CD4-positive, alpha-beta T cell (primary cell): ENCODE results near the gene CLEC2B. TPM values are rescaled to one million over a fixed set of nuclear protein-coding genes. Genes with fewer than 3 reads are reported as not detected.

Experiments
- ATAC-seq: fragments of 200-7000 bp; cut with Tn5 transposase; one replicate; pipeline ENCODE4 v1.10.0; 2022; ENCODE audit warnings: mild to moderate bottlenecking; ENCODE audit not compliant: poor library complexity
- CTCF ChIA-PET: fragments of 350-600 bp; sonication (Branson Sonifier 250); formaldehyde crosslinking; loops from one replicate; lab custom pipeline; 2021; ENCODE audit warnings: antibody characterized with exemption, inconsistent platforms; lab: Charles Lee
- POLR2A ChIA-PET: fragments of 350-600 bp; sonication (Branson Sonifier 250); formaldehyde crosslinking; loops from one replicate; lab custom pipeline; 2021; ENCODE audit warnings: antibody characterized with exemption, inconsistent platforms; lab: Charles Lee
- DNase-seq, 14 experiments: peaks; one replicate each; pipeline ENCODE4 v3.0.0-alpha.2; 2013 to 2020; ENCODE audit warnings: mixed read lengths in 2 of 14
- H3K27ac ChIP-seq, 2 donors: one replicate each; pipeline versions ENCODE4 v1.5.1 to v1.7.0; 2013; ENCODE audit warnings: low read length in 2 of 2, low read depth in 1 of 2, mild to moderate bottlenecking in 1 of 2
- H3K27me3 ChIP-seq, 2 experiments: 1 replicate in 1 of 2; 2 replicates in 1 of 2; pipeline versions ENCODE4 v1.6.1 to v1.7.0; 2013; ENCODE audit warnings: low read length in 2 of 2, control low read depth in 1 of 2, mild to moderate bottlenecking in 1 of 2, moderate library complexity in 1 of 2; ENCODE audit not compliant: insufficient read depth in 2 of 2, control insufficient read depth in 1 of 2
- H3K36me3 ChIP-seq: one replicate; pipeline ENCODE4 v1.6.1; 2013; ENCODE audit warnings: low read length, control low read depth; ENCODE audit not compliant: insufficient read depth
- H3K4me1 ChIP-seq: one replicate; pipeline ENCODE4 v1.6.1; 2013; ENCODE audit warnings: low read length, control low read depth; ENCODE audit not compliant: insufficient read depth
- H3K4me3 ChIP-seq: one replicate; pipeline ENCODE4 v1.5.1; 2013; ENCODE audit warnings: mild to moderate bottlenecking, low read length, moderate library complexity
- H3K9me3 ChIP-seq, 2 experiments: 1 replicate in 1 of 2; 2 replicates in 1 of 2; pipeline versions ENCODE4 v1.6.1 to v1.7.0; 2013; ENCODE audit warnings: low read length in 2 of 2, mild to moderate bottlenecking in 2 of 2, control low read depth in 1 of 2, moderate library complexity in 1 of 2; ENCODE audit not compliant: control insufficient read depth in 1 of 2, insufficient read depth in 1 of 2
- H3K27ac Mint-ChIP-seq: one replicate; pipeline ENCODE4 v1.8.0; 2020; ENCODE audit warnings: mixed read lengths
- H3K27me3 Mint-ChIP-seq: one replicate; pipeline ENCODE4 v1.8.0; 2021; ENCODE audit warnings: mixed read lengths
- H3K36me3 Mint-ChIP-seq: one replicate; pipeline ENCODE4 v1.8.0; 2021; ENCODE audit warnings: low read depth, mixed read lengths
- H3K4me1 Mint-ChIP-seq: one replicate; pipeline ENCODE4 v1.8.0; 2021; ENCODE audit warnings: low read depth, mixed read lengths
- H3K4me3 Mint-ChIP-seq: one replicate; pipeline ENCODE4 v1.8.0; 2020; ENCODE audit warnings: mild to moderate bottlenecking, mixed read lengths
- H3K9me3 Mint-ChIP-seq: one replicate; pipeline ENCODE4 v1.8.0; 2020; ENCODE audit warnings: mixed read lengths
- intact Hi-C, 2 experiments: fragments of 100-400 bp; cut with DNase I in 1 of 2; cut with micrococcal nuclease in 1 of 2; formaldehyde crosslinking; loops; one replicate each; pipeline versions ENCODE4 v1.15.1 to v1.9.0; 2023 to 2025; cut with DNase I, micrococcal nuclease
- polyA plus RNA-seq, 2 donors: library from polyadenylated mRNA; unstranded; fragments of 120-200 nt; gene quantifications; one replicate each; pipeline ENCODE4 v1.2.1, GENCODE V29; 2013
- total RNA-seq, 174 experiments: library from RNA in 2 of 174; stranded (reverse) in 2 of 174; gene quantifications; one replicate each; pipeline ENCODE4 v1.2.3 and lab custom pipeline; 2021 to 2026
- TF ChIP-seq, protein P1 (sequence below): fragments of 200-600 bp; IDR thresholded peaks from one replicate; pipeline ENCODE4 v1.8.0; 2022; ENCODE audit warnings: antibody characterized with exemption, mild to moderate bottlenecking

The CLEC2B gene
- total RNA-seq (100 to 1,000 TPM; 152 to 155 TPM), total RNA-seq (lab: John Stamatoyannopoulos, UW) (3.3 to 271 (median 100) reads per million in 172 experiments)
- polyA plus RNA-seq (2013, experiment 1 of 2): 103 TPM
- polyA plus RNA-seq (2013, experiment 2 of 2): 110 TPM

DNA sequence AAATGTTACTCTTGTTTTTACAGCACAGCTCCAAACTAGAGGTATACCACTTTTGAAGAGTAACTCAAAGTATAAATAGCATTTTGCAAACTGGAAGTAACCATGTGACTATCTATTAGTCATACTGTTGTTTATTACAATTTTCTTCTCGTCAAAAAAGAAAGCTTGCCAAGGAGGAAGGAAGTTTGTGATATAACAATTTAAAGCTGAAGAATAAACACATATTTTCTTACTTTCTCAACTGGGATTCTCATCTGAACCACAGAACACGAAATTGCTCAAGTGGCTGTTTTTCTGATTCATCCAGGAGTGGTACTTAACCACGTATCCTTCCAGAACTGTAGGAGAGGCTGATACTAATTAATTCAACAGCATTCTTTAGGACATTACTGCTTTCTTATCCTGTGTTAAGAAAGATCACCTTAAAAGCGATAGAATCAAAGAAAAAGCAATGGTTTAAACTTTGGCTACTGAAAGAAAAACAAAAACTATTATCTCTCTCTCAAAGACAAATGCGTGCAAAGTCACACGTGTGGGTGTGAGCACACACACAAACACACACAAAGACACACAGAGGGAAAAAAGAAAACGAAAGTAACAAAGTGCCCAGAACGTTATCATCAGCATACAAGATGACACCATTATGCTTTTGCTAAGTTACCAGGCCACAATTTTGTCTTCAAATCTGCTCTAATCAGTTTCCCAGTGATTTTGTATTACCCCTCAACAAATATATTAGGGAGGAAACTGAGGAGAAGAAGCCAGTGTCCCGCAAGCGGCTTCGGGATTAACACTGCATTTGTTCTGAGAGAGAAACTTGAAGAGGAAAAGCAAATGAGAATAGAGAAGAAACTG, at the start of gene CLEC2B:
CLEC2B (minus strand) TSS at position 48 of the 855 bp plus-strand sequence.
- ChIA-PET CTCF (interaction anchor here (0.9 to 1.7 kb wide), 4 partner anchors 56 to 126 kb away, joined by 3 to 9 read pairs (median 4); no protein-coding TSS in a partner anchor), POLR2A (interaction anchor here (0.6 to 9.6 kb wide), 40 partner anchors 8 to 1677 kb away, joined by 3 to 145 read pairs (median 4); partner anchors contain the start of genes CD69, GABARAPL1, MAGOHB and SMIM10L1)
- Histone ChIP-seq H3K27ac (peak within 1 kb of the TSS; percentile 90 to 91), H3K4me3 (peak within 1 kb of the TSS; percentile 76), H3K36me3 (no peaks in the 10 kb centered on the region), H3K9me3 (no peaks in the 10 kb centered on the region), H3K27me3 (no peaks in the 10 kb centered on the region), H3K4me1 (peaks cover 7% of the 10 kb centered on the region)
- TF ChIP-seq, protein P1, sequence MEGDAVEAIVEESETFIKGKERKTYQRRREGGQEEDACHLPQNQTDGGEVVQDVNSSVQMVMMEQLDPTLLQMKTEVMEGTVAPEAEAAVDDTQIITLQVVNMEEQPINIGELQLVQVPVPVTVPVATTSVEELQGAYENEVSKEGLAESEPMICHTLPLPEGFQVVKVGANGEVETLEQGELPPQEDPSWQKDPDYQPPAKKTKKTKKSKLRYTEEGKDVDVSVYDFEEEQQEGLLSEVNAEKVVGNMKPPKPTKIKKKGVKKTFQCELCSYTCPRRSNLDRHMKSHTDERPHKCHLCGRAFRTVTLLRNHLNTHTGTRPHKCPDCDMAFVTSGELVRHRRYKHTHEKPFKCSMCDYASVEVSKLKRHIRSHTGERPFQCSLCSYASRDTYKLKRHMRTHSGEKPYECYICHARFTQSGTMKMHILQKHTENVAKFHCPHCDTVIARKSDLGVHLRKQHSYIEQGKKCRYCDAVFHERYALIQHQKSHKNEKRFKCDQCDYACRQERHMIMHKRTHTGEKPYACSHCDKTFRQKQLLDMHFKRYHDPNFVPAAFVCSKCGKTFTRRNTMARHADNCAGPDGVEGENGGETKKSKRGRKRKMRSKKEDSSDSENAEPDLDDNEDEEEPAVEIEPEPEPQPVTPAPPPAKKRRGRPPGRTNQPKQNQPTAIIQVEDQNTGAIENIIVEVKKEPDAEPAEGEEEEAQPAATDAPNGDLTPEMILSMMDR: no peak
- Mint-ChIP-seq H3K4me3 (peak within 1 kb of the TSS; percentile 92), H3K36me3 (peaks cover 47% of the 10 kb centered on the region), H3K27ac (peak within 1 kb of the TSS; percentile 98), H3K4me1 (peaks cover 34% of the 10 kb centered on the region), H3K9me3 (no peaks in the 10 kb centered on the region), H3K27me3 (no peaks in the 10 kb centered on the region)
- peak in 4 of 14 experiments; percentile 33 to 86 (median 78) for DNase-seq
- intact Hi-C loops: loop anchor here (2.0 to 10.0 kb wide), 9 partner anchors 37 to 495 kb away; partner anchors contain the start of gene GABARAPL1 (in 1 of the 2)
- ATAC-seq: peak; percentile 68

DNA sequence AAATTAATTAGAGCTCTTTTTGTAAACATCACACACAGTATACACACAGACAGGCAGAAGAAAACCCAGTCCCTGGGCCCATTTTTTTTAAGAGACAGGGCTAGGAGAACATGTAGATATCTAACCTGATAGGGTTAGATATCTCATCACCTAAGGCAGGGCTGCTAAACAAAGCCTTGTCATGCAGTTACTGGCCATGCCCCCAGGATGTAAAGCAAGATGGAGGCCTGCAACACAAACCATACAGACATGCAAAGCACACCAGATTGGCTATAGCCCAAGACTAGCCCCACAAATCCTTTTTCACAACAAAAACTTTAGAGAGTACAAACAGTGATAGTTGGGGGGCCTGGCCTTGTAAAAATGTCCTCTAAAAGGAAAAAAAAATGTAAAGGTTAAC, 42.6 kb upstream of the CLEC2B start:
- Histone ChIP-seq H3K4me3 (no peak overlapping the region), H3K36me3 (no peaks in the 10 kb centered on the region), H3K4me1 (peaks cover 3% of the 10 kb centered on the region), H3K9me3 (peaks cover 9 to 31% of the 10 kb centered on the region in 2 experiments), H3K27ac (no peak overlapping the region), H3K27me3 (no peaks in the 10 kb centered on the region)
- peaks cover 17% of the 10 kb centered on the region for H3K4me1 Mint-ChIP-seq
- intact Hi-C loops: no loop called here
- POLR2A ChIA-PET: interaction anchor here (0.6 to 1.5 kb wide), 2 partner anchors 14 to 115 kb away, joined by 4 read pairs; no protein-coding TSS in a partner anchor
- peaks cover 17% of the 10 kb centered on the region for H3K36me3 Mint-ChIP-seq
- H3K4me3 Mint-ChIP-seq: no peak overlapping the region
- ATAC-seq: no peak
- TF ChIP-seq, protein P1: no peak
- no peak overlapping the region for H3K27ac Mint-ChIP-seq
- H3K27me3 Mint-ChIP-seq: no peaks in the 10 kb centered on the region
- CTCF ChIA-PET: no interaction called here
- no peak for DNase-seq
- peaks cover 5% of the 10 kb centered on the region for H3K9me3 Mint-ChIP-seq

DNA sequence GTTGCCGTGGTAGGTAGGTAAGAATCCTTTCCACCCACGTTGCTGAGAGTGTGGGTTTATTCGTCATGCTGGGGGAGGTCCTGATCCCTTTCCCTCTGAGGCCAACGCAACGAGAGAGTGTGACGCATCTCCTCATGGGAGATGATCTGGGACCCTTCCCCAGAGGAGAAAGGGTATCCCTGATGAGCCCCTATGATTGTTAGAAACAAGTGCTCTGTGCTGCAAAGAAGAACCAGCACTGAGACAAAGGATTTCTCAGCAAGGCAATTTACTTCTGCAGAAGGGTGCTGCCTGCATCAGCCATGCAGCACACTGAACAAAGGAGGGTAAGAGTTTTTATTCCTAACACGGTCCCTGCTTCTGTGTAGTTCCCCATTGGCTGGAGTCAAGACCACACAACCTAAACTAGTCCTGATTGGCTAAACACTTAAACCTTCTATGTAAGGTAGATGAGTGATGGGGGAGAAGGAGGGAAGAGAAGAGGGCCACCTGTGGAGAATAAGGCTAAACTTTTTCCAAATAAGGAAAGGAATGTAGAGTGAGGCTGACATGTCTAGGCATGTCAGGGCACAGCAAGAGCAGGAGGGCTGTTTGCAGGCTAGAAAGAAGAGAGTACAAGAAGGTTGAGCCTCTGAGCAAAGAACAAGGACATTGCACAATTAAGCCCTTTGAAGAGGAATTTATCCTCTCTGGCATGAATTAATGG, 41.7 kb upstream of the CLEC2B start:
- no peak overlapping the region for H3K4me3 Mint-ChIP-seq
- no peak for DNase-seq
- H3K9me3 Mint-ChIP-seq: peaks cover 7% of the 10 kb centered on the region
- CTCF ChIA-PET: no interaction called here
- H3K4me3 ChIP-seq: no peak overlapping the region
- ATAC-seq: no peak
- peaks cover 17% of the 10 kb centered on the region for H3K36me3 Mint-ChIP-seq
- H3K4me1 ChIP-seq: peaks cover 11% of the 10 kb centered on the region
- H3K4me1 Mint-ChIP-seq: peaks cover 25% of the 10 kb centered on the region
- TF ChIP-seq, protein P1: no peak
- no peaks in the 10 kb centered on the region for H3K27me3 Mint-ChIP-seq
- H3K9me3 ChIP-seq: peaks cover 9 to 31% of the 10 kb centered on the region in 2 experiments
- no peaks in the 10 kb centered on the region for H3K36me3 ChIP-seq
- POLR2A ChIA-PET: interaction anchor here (0.6 kb wide), 1 partner anchor 114 kb away, joined by 4 read pairs; no protein-coding TSS in a partner anchor
- no peaks in the 10 kb centered on the region for H3K27me3 ChIP-seq
- H3K27ac Mint-ChIP-seq: no peak overlapping the region
- intact Hi-C loops: no loop called here
- H3K27ac ChIP-seq: no peak overlapping the region
